Measurements from ENCODE around the gene HOXA9.

DNA sequence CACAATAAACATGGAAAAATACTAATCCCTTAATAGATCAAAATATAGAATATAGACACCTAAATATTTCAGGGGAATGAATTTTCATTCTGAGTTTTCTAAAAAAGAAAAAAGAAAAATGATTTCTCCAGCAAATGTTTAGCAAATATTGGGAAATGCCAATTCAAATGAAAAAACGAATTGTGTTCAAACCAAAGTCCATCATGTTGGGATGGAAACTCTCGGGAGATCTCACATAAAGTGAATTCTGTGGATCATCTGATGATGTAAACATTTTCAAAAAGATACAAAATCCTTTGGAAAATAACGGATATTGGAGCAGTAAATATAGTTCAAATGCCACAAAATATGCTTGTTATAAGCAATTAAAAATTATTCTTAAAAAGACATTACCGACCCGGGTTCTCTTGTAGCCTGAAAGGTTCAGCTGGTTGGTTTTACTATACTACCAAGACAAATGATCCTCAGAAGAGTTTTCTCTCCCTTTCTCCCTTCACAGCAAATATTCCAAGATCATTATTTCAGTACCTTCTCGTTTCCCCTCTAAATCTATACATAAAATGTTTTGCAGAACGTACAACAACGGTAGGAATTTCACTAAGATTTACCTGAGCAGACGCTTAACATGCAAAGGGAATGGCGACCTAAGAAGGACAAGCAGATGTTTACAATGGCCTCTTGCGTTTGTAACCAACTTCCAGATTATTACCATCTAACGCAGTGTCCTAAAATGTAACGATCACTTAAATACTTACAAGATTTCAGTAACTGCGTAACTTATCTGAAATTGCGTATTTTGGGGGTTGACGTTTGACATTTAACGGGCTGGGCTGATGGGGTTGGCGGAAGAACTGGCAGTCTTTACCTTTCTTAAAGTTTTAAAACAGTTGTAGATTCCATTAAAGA lies 32.1 kb upstream of the HOXA9 start:
- TF ChIP-seq, protein P1, sequence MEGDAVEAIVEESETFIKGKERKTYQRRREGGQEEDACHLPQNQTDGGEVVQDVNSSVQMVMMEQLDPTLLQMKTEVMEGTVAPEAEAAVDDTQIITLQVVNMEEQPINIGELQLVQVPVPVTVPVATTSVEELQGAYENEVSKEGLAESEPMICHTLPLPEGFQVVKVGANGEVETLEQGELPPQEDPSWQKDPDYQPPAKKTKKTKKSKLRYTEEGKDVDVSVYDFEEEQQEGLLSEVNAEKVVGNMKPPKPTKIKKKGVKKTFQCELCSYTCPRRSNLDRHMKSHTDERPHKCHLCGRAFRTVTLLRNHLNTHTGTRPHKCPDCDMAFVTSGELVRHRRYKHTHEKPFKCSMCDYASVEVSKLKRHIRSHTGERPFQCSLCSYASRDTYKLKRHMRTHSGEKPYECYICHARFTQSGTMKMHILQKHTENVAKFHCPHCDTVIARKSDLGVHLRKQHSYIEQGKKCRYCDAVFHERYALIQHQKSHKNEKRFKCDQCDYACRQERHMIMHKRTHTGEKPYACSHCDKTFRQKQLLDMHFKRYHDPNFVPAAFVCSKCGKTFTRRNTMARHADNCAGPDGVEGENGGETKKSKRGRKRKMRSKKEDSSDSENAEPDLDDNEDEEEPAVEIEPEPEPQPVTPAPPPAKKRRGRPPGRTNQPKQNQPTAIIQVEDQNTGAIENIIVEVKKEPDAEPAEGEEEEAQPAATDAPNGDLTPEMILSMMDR (IDR thresholded peaks at IDR 0.05; ENCODE audit: poor library complexity, severe bottlenecking): no peak
- TF ChIP-seq, protein P2, sequence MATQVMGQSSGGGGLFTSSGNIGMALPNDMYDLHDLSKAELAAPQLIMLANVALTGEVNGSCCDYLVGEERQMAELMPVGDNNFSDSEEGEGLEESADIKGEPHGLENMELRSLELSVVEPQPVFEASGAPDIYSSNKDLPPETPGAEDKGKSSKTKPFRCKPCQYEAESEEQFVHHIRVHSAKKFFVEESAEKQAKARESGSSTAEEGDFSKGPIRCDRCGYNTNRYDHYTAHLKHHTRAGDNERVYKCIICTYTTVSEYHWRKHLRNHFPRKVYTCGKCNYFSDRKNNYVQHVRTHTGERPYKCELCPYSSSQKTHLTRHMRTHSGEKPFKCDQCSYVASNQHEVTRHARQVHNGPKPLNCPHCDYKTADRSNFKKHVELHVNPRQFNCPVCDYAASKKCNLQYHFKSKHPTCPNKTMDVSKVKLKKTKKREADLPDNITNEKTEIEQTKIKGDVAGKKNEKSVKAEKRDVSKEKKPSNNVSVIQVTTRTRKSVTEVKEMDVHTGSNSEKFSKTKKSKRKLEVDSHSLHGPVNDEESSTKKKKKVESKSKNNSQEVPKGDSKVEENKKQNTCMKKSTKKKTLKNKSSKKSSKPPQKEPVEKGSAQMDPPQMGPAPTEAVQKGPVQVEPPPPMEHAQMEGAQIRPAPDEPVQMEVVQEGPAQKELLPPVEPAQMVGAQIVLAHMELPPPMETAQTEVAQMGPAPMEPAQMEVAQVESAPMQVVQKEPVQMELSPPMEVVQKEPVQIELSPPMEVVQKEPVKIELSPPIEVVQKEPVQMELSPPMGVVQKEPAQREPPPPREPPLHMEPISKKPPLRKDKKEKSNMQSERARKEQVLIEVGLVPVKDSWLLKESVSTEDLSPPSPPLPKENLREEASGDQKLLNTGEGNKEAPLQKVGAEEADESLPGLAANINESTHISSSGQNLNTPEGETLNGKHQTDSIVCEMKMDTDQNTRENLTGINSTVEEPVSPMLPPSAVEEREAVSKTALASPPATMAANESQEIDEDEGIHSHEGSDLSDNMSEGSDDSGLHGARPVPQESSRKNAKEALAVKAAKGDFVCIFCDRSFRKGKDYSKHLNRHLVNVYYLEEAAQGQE (IDR thresholded peaks at IDR 0.05; ENCODE audit: borderline replicate concordance): no peak
- TF ChIP-seq SMC3 (conservative IDR thresholded peaks at IDR 0.05; ENCODE audit: poor library complexity): no peak
- TF ChIP-seq EZH2 (IDR thresholded peaks at IDR 0.05; ENCODE audit: borderline replicate concordance, insufficient read depth, low read length, poor library complexity, severe bottlenecking): no peak
- TF ChIP-seq TAF1 (IDR thresholded peaks at IDR 0.05; ENCODE audit: low read depth): no peak
- TF ChIP-seq RAD21 (conservative IDR thresholded peaks at IDR 0.05): no peak

All from neural cell (in vitro differentiated cells).